ENCODE results near the gene ZNF253. TPM values are rescaled to one million over a fixed set of nuclear protein-coding genes. Genes with fewer than 3 reads are reported as not detected.
"Not testable (repeated sequence)": the region's sequence is repeated elsewhere in the genome, so short reads cannot be mapped to it uniquely, and the experiment has no call there.

ZNF253 gene
- total RNA-seq, 1 donor from 2014 or later: 27.5 TPM

DNA sequence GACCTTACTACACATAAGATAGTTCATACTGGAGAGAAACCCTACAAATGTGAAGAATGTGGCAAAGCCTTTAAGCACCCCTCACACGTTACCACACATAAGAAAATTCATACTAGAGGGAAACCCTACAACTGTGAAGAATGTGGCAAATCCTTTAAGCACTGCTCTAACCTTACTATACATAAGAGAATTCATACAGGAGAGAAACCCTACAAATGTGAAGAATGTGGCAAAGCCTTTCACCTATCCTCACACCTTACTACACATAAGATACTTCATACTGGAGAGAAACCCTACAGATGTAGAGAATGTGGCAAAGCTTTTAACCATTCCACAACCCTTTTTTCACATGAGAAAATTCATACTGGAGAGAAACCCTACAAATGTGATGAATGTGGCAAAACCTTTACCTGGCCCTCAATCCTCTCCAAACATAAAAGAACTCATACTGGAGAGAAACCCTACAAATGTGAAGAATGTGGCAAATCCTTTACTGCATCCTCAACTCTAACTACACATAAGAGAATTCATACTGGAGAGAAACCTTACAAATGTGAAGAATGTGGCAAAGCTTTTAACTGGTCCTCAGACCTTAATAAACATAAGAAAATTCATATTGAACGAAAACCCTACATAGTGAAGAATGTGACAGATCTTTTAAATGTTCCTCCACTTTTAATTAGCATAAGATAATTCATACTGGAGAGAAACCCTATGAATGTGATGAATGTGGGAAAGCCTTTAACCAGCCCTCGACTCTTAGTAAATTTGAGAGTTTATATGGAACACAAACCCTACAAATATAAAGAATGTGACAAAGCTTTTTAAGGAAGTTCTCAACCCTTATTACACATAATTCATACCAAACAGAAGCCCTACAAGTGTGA lies 26.6 kb downstream of the ZNF253 start:
- not testable (repeated sequence) for DNase-seq (ENCODE audit: low spot score)

GRCh38 chr19:19900139-19900728 lies 34.6 kb downstream of the ZNF253 start:
- no peak for DNase-seq (ENCODE audit: low spot score)

- DNase-seq (ENCODE audit: low spot score): peak; percentile 97
These were observed 35.2 kb downstream of the ZNF253 start, which contains the start of gene ZNF93 for GRCh38 chr19:19900729-19901444. ZNF93 (plus strand) TSS chr19:19900946; CDS start chr19:19901089, 143 bp downstream.

GRCh38 chr19:19907551-19907950 lies 41.9 kb downstream of the ZNF253 start:
- not testable (repeated sequence) for DNase-seq (ENCODE audit: low spot score)

DNA sequence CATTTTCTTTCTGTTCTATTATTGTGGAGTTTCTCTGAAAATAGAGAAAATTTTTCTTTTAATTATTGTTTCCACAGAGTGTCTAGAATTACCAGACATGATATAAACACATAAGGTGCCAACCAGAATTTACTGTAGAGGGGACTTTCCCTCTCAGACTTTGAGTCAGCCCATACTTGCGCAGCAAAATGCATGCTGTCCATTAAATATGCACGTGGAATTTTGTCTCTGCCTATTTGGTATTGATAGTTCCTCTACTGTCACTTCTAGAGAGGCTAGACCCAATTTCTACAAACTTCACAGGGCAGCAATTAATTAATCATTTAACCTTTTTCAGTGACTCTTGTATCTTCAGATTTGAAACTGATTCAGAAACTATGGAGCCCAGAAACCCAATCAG lies 44.0 kb downstream of the ZNF253 start:
- DNase-seq (ENCODE audit: low spot score): no peak

- no peak for DNase-seq (ENCODE audit: low spot score)
These were observed 45.5 kb downstream of the ZNF253 start for GRCh38 chr19:19911150-19911549.

DNA sequence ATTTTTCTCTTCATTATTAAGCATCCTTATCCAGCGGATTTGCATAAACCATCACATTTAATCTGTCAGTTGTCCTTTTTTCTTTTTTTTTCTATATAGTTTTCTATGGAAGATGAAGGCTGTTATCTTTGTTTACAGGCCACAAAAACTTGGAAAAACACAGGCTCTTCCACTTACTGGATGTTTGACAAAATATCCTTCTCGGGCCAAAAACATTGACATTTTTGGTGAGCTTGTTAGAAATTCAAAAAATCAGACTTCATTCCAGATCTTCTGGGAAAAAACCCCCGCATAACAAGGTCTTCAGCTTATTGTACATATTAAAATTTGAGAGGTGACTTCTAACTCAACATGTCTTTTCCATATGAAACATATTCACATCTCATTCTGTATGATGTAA lies 48.9 kb downstream of the ZNF253 start:
- no peak for DNase-seq (ENCODE audit: low spot score)

DNA sequence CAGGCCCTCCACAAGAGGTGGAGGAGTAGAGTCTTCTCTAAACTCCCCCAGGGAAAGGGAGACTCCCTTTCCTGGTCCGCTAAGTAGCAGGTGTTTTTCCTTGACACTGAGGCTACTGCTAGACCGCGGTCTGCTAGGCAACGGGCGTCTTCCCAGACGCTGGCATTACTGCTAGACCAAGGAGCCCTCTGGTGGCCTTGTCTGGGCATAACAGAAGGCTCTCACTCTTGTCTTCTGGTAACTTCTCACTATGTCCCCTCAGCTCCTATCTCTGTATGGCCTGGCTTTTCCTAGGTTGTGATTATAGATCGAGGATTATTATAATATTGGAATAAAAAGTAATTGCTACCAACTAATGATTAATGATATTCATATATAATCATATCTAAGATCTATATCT lies 64.7 kb downstream of the ZNF253 start:
- DNase-seq (ENCODE audit: low spot score): peak; percentile 49

GRCh38 chr19:19933432-19934314 lies 68.0 kb downstream of the ZNF253 start:
- not testable (repeated sequence) for DNase-seq (ENCODE audit: low spot score)

DNA sequence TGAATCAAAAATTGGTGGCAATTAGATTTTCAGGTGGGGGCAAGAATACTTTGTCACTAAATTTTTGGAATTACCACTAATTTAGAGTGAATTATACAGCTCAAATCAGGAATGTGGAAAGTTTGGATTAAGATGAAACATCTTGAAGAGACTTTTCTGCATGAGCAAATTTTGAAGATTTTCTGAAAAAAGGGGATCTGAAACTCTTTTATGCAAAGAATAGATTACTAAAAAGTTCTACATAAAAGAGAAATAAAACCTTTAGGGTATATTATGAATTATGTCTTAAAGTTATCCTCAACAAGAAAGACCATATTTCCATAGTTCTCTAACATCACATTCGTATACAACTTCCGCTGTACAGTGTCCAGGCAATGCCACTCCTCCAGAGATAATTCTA lies 71.7 kb downstream of the ZNF253 start:
- no peak for DNase-seq (ENCODE audit: low spot score)

DNA sequence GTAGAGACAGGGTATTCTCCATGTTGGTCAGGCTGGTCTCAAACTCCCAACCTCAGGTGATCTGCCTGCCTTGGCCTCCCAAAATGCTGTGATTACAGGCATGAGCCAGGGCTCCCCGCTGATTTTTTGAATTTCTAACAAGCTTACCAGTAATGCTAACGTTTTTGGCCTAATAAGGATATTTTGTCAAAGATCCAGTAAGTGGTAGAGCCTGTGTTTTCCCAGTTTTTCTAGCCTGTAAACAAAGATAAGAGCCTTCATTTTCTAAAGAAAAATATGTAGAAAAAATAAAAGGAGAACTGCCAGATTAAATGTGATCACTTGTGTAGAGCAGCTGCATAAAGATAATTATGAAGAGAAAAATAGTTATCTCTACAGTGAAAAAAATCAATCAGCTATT lies 72.8 kb downstream of the ZNF253 start:
- DNase-seq (ENCODE audit: low spot score): no peak

DNA sequence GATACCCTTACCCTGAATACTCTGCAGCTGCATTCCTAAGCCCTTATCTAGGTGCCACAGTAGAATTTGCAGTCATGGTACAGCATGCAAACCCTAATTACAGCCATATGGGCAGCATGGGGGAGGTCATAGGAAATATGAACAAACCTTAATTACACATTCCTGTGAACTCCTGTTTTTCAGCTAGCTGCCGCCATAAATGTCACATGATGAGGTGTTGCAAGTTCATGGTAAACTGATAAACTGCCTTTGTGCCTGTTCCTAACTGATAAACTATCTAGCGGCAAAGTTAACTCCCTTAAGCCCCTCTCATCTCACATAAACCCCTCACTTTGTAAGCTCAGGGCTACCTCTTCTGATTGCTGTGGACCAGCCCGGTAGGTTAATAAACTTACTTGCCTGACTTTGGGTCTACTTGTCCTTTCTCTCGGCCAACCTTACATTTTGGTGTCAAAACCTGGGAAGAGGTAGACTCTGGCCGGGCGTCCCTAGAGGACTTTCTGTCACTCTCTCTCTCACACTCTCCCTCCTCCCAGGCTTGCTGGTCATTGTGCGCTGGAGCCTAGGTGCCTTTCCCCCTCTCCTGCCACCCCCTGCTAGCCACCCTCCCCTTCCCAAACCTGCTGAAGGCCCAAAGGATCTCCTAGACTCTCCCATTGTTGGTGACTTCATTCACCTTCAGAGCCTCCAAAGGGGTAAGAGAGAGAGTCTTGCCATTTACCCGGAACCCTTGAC lies 78.3 kb downstream of the ZNF253 start:
- DNase-seq (ENCODE audit: low spot score): no peak

Other genes with a start within 250 kb of the ZNF253 start
- gene PBX4, start 247.2 kb upstream of the ZNF253 start, total RNA-seq: 12.7 TPM
- gene LPAR2, start 237.7 kb upstream of the ZNF253 start, total RNA-seq: 28.6 TPM
- 25.0 TPM for gene GMIP, start 222.2 kb upstream of the ZNF253 start, total RNA-seq
- gene ATP13A1, start 202.2 kb upstream of the ZNF253 start, total RNA-seq: 74.9 TPM
- gene ZNF101, start 197.0 kb upstream of the ZNF253 start, total RNA-seq: 13.8 TPM
- 15.3 TPM for gene ZNF14, start 132.8 kb upstream of the ZNF253 start, total RNA-seq
- gene ZNF506, start 44.1 kb upstream of the ZNF253 start, total RNA-seq: 57.1 TPM
- 11.4 TPM for gene ZNF93, start 35.1 kb downstream of the ZNF253 start, total RNA-seq
- 26.2 TPM for gene ZNF682, start 173.6 kb downstream of the ZNF253 start, total RNA-seq
- gene ZNF90, start 212.1 kb downstream of the ZNF253 start, total RNA-seq: 39.2 TPM